ENCODE measurements around the gene ESYT3. TPM values are rescaled to one million over a fixed set of nuclear protein-coding genes. Genes with fewer than 3 reads are reported as not detected.

Gene ESYT3
- total RNA-seq, 1 experiment from 2014 or later, result 0.44 TPM

DNA sequence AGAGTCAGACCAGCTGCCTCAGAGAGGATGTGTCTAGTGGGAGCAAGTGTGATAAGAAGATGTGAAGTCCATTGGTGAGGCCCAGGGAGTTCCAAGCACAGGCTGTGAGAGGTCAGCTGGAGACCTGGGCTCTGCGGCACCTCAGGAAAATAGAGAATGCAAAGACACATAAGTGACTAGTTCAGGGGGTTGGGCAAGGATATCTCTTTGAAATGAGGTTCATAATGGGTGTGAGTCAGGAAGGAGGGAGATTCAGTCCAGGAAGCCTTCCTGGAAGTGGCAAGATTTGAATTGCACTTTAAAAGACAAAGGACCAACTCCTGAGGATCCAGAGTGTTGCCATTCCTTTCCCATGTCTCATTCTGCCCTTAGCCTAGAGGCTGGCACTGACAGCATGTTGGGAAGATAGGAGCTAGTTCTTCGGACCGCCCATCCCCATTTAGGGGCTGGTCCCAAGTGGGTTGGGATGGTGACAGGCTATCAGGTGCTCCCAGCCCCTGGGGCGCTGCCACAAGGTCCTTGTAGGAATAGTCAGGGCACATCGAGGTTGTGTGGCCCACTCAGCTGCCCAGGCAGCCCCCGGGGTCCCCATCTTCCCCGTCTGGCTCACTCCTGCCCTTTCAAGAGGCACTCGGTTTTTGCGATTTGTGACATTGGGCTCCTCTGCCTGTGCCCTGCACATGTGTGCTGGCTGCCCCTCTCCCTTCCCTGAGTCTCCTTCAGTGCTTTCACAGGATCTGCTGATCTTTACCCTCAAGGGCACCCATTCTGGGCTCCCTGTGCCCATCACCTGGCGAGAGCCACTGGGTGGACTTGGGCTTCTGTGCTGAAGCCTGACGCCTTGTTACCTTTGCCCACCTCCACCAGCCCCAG lies 23.7 kb downstream of the ESYT3 start:
- ChIA-PET POLR2A (interaction anchor here (0.6 kb wide), 1 partner anchor 458 kb away, joined by 3 read pairs; no protein-coding TSS in a partner anchor), CTCF (interaction anchor here (0.6 to 2.1 kb wide), 3 partner anchors 39 to 125 kb away, joined by 3 to 7 read pairs (median 4); no protein-coding TSS in a partner anchor)
- no peaks in the 10 kb centered on the region for H3K9me3 Mint-ChIP-seq (ENCODE audit: unreplicated experiment)
- intact Hi-C loops (cut with micrococcal nuclease), result no loop called here
- TF ChIP-seq, protein P1, sequence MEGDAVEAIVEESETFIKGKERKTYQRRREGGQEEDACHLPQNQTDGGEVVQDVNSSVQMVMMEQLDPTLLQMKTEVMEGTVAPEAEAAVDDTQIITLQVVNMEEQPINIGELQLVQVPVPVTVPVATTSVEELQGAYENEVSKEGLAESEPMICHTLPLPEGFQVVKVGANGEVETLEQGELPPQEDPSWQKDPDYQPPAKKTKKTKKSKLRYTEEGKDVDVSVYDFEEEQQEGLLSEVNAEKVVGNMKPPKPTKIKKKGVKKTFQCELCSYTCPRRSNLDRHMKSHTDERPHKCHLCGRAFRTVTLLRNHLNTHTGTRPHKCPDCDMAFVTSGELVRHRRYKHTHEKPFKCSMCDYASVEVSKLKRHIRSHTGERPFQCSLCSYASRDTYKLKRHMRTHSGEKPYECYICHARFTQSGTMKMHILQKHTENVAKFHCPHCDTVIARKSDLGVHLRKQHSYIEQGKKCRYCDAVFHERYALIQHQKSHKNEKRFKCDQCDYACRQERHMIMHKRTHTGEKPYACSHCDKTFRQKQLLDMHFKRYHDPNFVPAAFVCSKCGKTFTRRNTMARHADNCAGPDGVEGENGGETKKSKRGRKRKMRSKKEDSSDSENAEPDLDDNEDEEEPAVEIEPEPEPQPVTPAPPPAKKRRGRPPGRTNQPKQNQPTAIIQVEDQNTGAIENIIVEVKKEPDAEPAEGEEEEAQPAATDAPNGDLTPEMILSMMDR (IDR thresholded peaks at IDR 0.05; ENCODE audit: unreplicated experiment), result no peak
- BruUV-seq (replicated peaks), result no TSS peak
- DNase-seq (ENCODE audit: unreplicated experiment), result no peak
- no peak overlapping the region for H3K4me3 Mint-ChIP-seq (ENCODE audit: unreplicated experiment)
- H3K27ac Mint-ChIP-seq (ENCODE audit: low read depth, unreplicated experiment), result no peak overlapping the region
- H3K4me1 Mint-ChIP-seq (ENCODE audit: insufficient read depth, unreplicated experiment), result no peaks in the 10 kb centered on the region
- H3K36me3 Mint-ChIP-seq (ENCODE audit: insufficient read depth, unreplicated experiment), result no peaks in the 10 kb centered on the region
- no peaks in the 10 kb centered on the region for H3K27me3 Mint-ChIP-seq (ENCODE audit: insufficient read depth, unreplicated experiment)

DNA sequence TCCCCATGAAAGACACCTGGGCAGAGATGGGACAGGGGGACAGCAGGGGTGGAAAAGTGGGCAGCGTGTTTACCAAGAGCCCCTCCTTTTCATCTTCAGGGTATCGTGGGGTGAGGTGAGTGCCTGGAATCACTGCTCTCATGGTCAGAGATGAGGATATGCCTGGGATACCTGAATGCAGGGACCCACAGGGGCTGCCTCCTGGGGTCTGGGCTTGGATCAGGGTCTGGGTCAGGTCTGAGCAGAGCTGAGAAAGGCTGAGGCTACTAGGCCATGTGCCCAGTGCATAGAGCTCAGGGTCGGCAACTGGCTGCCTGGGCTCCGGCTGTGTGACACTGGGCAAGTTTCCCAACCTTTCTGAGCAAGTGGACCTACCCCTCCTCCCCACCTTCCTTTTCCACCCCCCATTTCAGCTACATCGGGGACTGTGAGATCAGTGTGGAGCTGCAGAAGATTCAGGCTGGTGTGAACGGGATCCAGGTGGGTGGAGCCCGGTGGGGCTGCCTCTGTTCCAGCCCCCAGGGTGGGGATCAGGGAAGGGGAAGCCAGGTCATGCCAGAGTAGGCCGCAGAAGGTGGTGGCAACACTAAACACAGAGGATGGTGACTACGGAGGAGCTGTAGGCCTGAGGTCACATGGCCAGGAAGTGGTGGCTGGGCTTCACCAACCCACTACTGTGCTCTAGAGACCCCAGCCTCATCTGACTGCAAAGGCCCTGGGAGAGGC lies 24.5 kb downstream of the ESYT3 start:
- TF ChIP-seq, protein P1 (IDR thresholded peaks at IDR 0.05; ENCODE audit: unreplicated experiment), result no peak
- no peaks in the 10 kb centered on the region for H3K9me3 Mint-ChIP-seq (ENCODE audit: unreplicated experiment)
- H3K4me1 Mint-ChIP-seq (ENCODE audit: insufficient read depth, unreplicated experiment), result no peaks in the 10 kb centered on the region
- H3K4me3 Mint-ChIP-seq (ENCODE audit: unreplicated experiment), result no peak overlapping the region
- intact Hi-C loops (cut with micrococcal nuclease), result no loop called here
- CTCF ChIA-PET, result interaction anchor here (0.6 to 2.1 kb wide), 2 partner anchors 42 to 124 kb away, joined by 3 to 7 read pairs; no protein-coding TSS in a partner anchor
- no TSS peak for BruUV-seq (replicated peaks)
- no peaks in the 10 kb centered on the region for H3K36me3 Mint-ChIP-seq (ENCODE audit: insufficient read depth, unreplicated experiment)
- POLR2A ChIA-PET, result interaction anchor here (0.6 kb wide), 1 partner anchor 457 kb away, joined by 3 read pairs; no protein-coding TSS in a partner anchor
- no peak for DNase-seq (ENCODE audit: unreplicated experiment)
- no peak overlapping the region for H3K27ac Mint-ChIP-seq (ENCODE audit: low read depth, unreplicated experiment)
- no peaks in the 10 kb centered on the region for H3K27me3 Mint-ChIP-seq (ENCODE audit: insufficient read depth, unreplicated experiment)

- no peak overlapping the region for H3K4me3 Mint-ChIP-seq (ENCODE audit: unreplicated experiment)
- TF ChIP-seq, protein P1 (IDR thresholded peaks at IDR 0.05; ENCODE audit: unreplicated experiment), result no peak
Measured at GRCh38 chr3:138459619-138460535, 25.5 kb downstream of the ESYT3 start.

More at GRCh38 chr3:138459619-138460535, 25.5 kb downstream of the ESYT3 start:
- H3K27me3 Mint-ChIP-seq (ENCODE audit: insufficient read depth, unreplicated experiment), result no peaks in the 10 kb centered on the region
- intact Hi-C loops (cut with micrococcal nuclease), result no loop called here
- no peaks in the 10 kb centered on the region for H3K36me3 Mint-ChIP-seq (ENCODE audit: insufficient read depth, unreplicated experiment)
- no peak for DNase-seq (ENCODE audit: unreplicated experiment)
- CTCF ChIA-PET, result interaction anchor here (0.5 to 0.8 kb wide), 3 partner anchors 18 to 41 kb away, joined by 3 to 4 read pairs (median 3); no protein-coding TSS in a partner anchor
- H3K4me1 Mint-ChIP-seq (ENCODE audit: insufficient read depth, unreplicated experiment), result no peaks in the 10 kb centered on the region
- POLR2A ChIA-PET, result no interaction called here
- H3K9me3 Mint-ChIP-seq (ENCODE audit: unreplicated experiment), result no peaks in the 10 kb centered on the region
- no peak overlapping the region for H3K27ac Mint-ChIP-seq (ENCODE audit: low read depth, unreplicated experiment)
- BruUV-seq (replicated peaks), result no TSS peak
